Measurements from ENCODE around the gene C10orf71.

The C10orf71 gene

DNA sequence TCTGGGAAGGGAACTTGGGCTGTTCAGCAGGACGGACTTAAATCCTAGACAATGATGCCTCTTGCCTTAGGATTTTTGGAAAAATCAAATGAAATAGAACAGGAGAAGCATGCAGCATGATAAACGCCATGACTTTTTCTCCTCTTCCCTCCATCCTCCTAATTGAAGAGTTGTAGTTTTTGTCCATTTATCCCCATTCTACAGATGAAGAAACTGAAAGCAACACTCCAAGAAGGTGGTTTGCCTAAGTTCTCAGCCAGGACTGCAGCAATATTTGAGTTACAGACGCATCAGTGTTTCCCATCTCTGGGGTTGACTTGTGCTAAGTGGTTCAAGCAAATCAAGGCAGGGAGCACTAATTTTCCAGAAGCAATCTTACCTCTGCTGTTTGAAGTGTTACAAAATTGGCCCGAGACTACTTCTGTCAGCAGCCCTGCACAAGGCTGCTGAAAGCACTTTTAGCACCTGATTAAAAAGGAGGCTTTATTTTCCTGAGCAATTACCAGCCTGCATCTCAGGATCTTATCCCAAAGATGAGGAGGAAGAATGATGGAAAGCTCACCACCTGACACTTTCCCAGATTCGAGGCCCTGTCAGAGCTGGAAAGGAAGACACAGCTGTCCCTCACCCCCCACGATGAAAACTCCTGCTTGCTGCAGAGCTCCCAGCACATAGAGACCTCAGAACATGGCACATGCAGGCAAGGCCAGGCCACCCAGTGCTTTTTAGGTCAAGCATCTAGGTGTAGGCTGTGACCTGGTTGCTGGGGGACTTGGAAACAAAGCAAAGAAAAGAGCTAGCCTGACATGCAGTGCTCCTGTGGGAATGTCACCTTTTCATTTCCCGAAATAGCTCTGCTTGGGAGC, 19.7 kb upstream of the C10orf71 start:
- TF ChIP-seq, protein P1, sequence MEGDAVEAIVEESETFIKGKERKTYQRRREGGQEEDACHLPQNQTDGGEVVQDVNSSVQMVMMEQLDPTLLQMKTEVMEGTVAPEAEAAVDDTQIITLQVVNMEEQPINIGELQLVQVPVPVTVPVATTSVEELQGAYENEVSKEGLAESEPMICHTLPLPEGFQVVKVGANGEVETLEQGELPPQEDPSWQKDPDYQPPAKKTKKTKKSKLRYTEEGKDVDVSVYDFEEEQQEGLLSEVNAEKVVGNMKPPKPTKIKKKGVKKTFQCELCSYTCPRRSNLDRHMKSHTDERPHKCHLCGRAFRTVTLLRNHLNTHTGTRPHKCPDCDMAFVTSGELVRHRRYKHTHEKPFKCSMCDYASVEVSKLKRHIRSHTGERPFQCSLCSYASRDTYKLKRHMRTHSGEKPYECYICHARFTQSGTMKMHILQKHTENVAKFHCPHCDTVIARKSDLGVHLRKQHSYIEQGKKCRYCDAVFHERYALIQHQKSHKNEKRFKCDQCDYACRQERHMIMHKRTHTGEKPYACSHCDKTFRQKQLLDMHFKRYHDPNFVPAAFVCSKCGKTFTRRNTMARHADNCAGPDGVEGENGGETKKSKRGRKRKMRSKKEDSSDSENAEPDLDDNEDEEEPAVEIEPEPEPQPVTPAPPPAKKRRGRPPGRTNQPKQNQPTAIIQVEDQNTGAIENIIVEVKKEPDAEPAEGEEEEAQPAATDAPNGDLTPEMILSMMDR (IDR thresholded peaks at IDR 0.05; ENCODE audit: low read depth, low read length, missing control alignments): no peak
- DNase-seq (ENCODE audit: low read depth): no peak
- in situ Hi-C loops (cut with HindIII; ENCODE audit: low sequenced_read_pairs): no loop called here
- H3K4me3 ChIP-seq (ENCODE audit: low read depth, low read length): no peak overlapping the region

DNA sequence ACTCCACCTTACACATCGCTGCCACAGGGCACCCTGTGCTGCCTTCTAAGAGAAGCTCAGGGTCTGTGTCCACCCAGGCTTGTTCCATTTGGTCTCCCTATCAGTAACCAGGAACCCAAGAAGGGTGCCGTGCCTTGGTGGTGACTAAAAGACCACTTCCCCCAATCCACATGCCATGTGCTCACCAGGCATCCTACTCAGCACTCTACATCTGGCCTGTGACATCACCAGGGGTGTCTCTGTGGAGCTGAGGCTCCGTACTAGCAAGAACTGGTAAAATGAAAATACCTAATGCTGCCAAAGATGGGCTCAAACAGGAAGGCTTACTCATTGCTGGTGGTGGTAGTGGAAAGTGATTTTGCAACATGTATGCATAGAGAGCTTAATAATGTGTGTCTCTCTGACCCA, 19.0 kb upstream of the C10orf71 start:
- in situ Hi-C loops (cut with HindIII; ENCODE audit: low sequenced_read_pairs): no loop called here
- TF ChIP-seq, protein P1 (IDR thresholded peaks at IDR 0.05; ENCODE audit: low read depth, low read length, missing control alignments): no peak
- no peak for DNase-seq (ENCODE audit: low read depth)
- H3K4me3 ChIP-seq (ENCODE audit: low read depth, low read length): no peak overlapping the region

DNA sequence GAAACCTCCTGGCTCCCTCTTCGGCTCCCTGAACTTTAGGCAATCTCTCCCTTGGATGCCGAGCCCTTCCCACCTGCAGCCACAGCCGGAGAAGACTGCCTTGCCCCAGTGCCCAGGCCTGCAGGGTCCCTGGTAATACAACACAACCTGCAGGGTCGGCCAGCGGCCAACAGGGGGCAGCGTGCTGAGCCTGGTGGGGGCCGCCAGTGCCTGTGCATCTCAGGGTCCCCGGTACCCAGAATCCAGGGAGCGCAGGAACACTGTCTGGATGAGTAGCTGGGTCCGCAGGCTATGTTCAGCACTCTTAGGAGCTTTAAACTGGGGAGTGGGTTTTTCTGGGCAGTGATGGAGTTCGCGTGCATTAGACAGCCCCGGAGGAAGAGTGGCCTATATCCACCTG, 17.5 kb upstream of the C10orf71 start:
- in situ Hi-C loops (cut with HindIII; ENCODE audit: low sequenced_read_pairs): no loop called here
- no peak for DNase-seq (ENCODE audit: low read depth)
- H3K4me3 ChIP-seq (ENCODE audit: low read depth, low read length): no peak overlapping the region
- TF ChIP-seq, protein P1 (IDR thresholded peaks at IDR 0.05; ENCODE audit: low read depth, low read length, missing control alignments): peak; percentile 6

DNA sequence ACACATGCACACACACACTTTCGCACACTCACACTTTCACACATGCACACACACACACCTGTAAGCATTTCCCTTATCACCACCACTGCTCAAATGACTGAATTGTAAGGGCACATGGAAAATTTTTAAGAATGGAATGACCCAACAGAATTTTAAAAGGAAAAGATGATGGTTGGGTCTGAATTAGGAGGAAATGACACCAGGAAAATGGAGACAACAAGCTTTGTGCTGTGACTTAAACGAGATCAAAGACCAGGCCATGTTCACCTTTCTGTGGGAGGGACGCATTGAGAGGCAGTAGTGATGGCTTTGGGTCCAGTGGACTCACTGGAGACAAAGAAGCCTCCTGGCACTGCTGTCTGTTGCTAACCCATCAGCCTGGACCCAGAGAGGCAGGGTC, 16.7 kb upstream of the C10orf71 start:
- H3K4me3 ChIP-seq (ENCODE audit: low read depth, low read length): no peak overlapping the region
- in situ Hi-C loops (cut with HindIII; ENCODE audit: low sequenced_read_pairs): no loop called here
- no peak for DNase-seq (ENCODE audit: low read depth)
- TF ChIP-seq, protein P1 (IDR thresholded peaks at IDR 0.05; ENCODE audit: low read depth, low read length, missing control alignments): no peak

DNA sequence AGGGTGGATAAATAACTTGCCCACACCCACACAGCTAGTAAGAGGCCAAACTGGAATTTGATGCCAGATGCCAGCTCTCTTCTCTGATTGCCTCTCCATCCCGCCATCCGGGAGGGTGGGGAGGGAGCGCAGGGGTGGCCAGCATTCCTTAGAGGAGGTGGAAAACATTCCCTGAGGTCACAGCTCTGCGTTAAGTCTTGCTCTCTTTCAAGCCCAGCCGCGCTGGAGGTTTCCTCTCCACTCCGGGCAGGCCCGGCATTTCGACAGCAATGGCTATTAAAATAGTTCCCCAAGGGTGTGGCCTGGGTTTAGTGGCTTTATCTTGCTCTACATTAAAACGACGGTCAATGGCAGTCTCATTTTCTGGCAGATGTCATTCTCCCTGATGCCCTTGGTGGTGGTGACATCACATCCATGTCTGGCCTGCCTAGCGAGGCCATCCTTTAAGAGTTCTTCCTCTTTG, 16.1 kb upstream of the C10orf71 start:
- in situ Hi-C loops (cut with HindIII; ENCODE audit: low sequenced_read_pairs): no loop called here
- TF ChIP-seq, protein P1 (IDR thresholded peaks at IDR 0.05; ENCODE audit: low read depth, low read length, missing control alignments): no peak
- H3K4me3 ChIP-seq (ENCODE audit: low read depth, low read length): no peak overlapping the region
- DNase-seq (ENCODE audit: low read depth): no peak

DNA sequence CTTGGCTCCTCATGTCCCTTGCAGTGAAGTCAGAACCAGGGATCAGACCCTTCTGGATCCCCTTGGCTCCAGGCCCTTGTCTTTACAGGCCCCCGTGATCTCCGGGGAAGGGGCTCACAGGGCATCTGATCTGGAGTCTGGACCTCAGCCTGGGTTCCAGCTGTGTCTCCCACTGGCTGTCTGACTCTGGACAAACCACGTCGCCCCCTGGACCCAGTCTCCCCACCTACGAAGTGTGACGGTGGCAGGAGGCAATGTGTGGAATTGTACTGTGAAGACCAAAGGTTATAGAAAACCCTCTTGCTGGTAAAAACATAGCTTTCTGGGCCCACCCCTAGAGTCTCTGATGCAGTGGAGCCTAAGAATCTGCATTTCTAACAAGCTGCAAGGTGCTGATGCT, 15.5 kb upstream of the C10orf71 start:
- no peak for DNase-seq (ENCODE audit: low read depth)
- no peak overlapping the region for H3K4me3 ChIP-seq (ENCODE audit: low read depth, low read length)
- in situ Hi-C loops (cut with HindIII; ENCODE audit: low sequenced_read_pairs): no loop called here
- TF ChIP-seq, protein P1 (IDR thresholded peaks at IDR 0.05; ENCODE audit: low read depth, low read length, missing control alignments): no peak
